ENCODE results near the gene PTPN14. TPM values are rescaled to one million over a fixed set of nuclear protein-coding genes. Genes with fewer than 3 reads are reported as not detected.

PTPN14 gene
- total and polyA plus RNA-seq, 2 of the 8 experiments (the other 6 are each of a cell fraction or from before 2014, with no cell fraction given): 14.4 to 93.6 TPM

DNA sequence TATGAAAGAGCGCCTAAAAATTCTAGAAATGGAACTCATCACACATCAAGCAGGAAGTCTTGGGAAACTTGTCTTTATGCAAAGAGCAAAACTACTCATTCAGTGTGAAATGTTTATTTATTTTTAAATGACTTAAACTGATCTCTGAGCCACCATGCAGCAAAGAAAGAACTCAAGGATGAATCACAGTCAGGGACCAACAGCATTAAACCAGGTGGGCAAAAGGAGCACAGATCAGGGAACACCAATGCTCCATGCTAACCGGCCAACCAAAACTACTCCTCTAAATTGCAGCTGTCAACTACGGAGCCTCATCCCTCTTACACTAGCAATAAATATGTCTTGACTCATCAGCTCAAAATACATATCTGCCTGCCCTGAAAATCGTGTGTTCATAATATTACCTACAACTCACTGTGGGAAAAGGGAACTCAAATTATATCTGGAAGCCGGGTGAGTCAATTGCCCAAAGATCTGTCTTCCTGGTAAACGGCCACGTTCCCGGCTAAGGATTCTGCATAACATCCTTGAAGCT is 129.2 kb downstream of the PTPN14 start (continued):
- no peak for TF ChIP-seq CHD7 (IDR thresholded peaks at IDR 0.05; ENCODE audit: insufficient replicate concordance, low read length)
- no peak for TF ChIP-seq SP1 (IDR thresholded peaks at IDR 0.05; ENCODE audit: low read depth, low read length)
- no peak for TF ChIP-seq KDM4A (IDR thresholded peaks at IDR 0.05; ENCODE audit: low read depth, low read length, severe bottlenecking)
- no peak for TF ChIP-seq CBX5 (IDR thresholded peaks at IDR 0.05; ENCODE audit: low read depth, low read length)
- no peak for TF ChIP-seq CREB1 (IDR thresholded peaks at IDR 0.05)
- TF ChIP-seq EZH2 (IDR thresholded peaks at IDR 0.05; ENCODE audit: low read depth, low read length, severe bottlenecking): no peak
- TF ChIP-seq RXRA (IDR thresholded peaks at IDR 0.05; ENCODE audit: insufficient read depth, low read depth, low read length): no peak
- TF ChIP-seq SP2 (IDR thresholded peaks at IDR 0.05; ENCODE audit: low read length): no peak
- no peak for TF ChIP-seq CHD1 (IDR thresholded peaks at IDR 0.05; ENCODE audit: low read depth, low read length)
- no peak for TF ChIP-seq POU5F1 (IDR thresholded peaks at IDR 0.05; ENCODE audit: low read depth, low read length)
- no peak for TF ChIP-seq BCL11A (IDR thresholded peaks at IDR 0.05; ENCODE audit: low read depth in 2 of 2, low read length in 2 of 2)
- no peak for TF ChIP-seq CTBP2 (IDR thresholded peaks at IDR 0.05; ENCODE audit: borderline replicate concordance, insufficient read depth, insufficient read length, low read length)
